ENCODE measurements around the gene SHOX.
"Not testable (repeated sequence)": the region's sequence is repeated elsewhere in the genome, so short reads cannot be mapped to it uniquely, and the experiment has no call there.

SHOX gene

GRCh38 chrX:590693-591404 is 39.7 kb upstream of the SHOX start:
- no peak for TF ChIP-seq CTCF (conservative IDR thresholded peaks at IDR 0.05)
- H3K27ac ChIP-seq: no peak overlapping the region

- no peak overlapping the region for H3K27ac ChIP-seq
- no peak for TF ChIP-seq CTCF (conservative IDR thresholded peaks at IDR 0.05)
Measured at GRCh38 chrX:599837-600715, 30.5 kb upstream of the SHOX start.

- not testable (repeated sequence) for H3K27ac ChIP-seq
Measured at GRCh38 chrX:603029-603428, 27.6 kb upstream of the SHOX start.

GRCh38 chrX:604616-605015 is 26.0 kb upstream of the SHOX start:
- H3K27ac ChIP-seq: not testable (repeated sequence)

- not testable (repeated sequence) for H3K27ac ChIP-seq
Measured at GRCh38 chrX:608088-608487, 22.5 kb upstream of the SHOX start.

- no peak overlapping the region for H3K27ac ChIP-seq
- TF ChIP-seq CTCF (conservative IDR thresholded peaks at IDR 0.05): no peak
Measured at GRCh38 chrX:614136-614535, 16.5 kb upstream of the SHOX start.

- no peak for TF ChIP-seq CTCF (conservative IDR thresholded peaks at IDR 0.05)
- no peak overlapping the region for H3K27ac ChIP-seq
Measured at GRCh38 chrX:617401-617800, 13.2 kb upstream of the SHOX start.

- H3K27ac ChIP-seq: no peak overlapping the region
- no peak for TF ChIP-seq CTCF (conservative IDR thresholded peaks at IDR 0.05)
Measured at GRCh38 chrX:617891-618290, 12.7 kb upstream of the SHOX start.

GRCh38 chrX:618304-618703 is 12.3 kb upstream of the SHOX start:
- not testable (repeated sequence) for H3K27ac ChIP-seq
